GM12872 (cell line): ENCODE results near the gene FRMD7.

ENCODE experiments used
- CTCF ChIP-seq: IDR thresholded peaks from 3 replicates; pipeline ENCODE4 v1.5.1; 2011; ENCODE audit warnings: low read depth, mild to moderate bottlenecking, low read length, moderate library complexity; ENCODE audit not compliant: insufficient read depth

The FRMD7 gene

GRCh38 chrX:132068405-132068804, 59.4 kb downstream of the FRMD7 start:
- no peak for TF ChIP-seq CTCF

- TF ChIP-seq CTCF = no peak
Measured at GRCh38 chrX:132063862-132064261, 64.0 kb downstream of the FRMD7 start.

GRCh38 chrX:132063334-132063733, 64.5 kb downstream of the FRMD7 start:
- TF ChIP-seq CTCF = no peak

GRCh38 chrX:132059973-132060540, 67.8 kb downstream of the FRMD7 start:
- TF ChIP-seq CTCF = no peak

- TF ChIP-seq CTCF = no peak
Measured at GRCh38 chrX:132058975-132059374, 68.8 kb downstream of the FRMD7 start.

- no peak for TF ChIP-seq CTCF
Measured at GRCh38 chrX:132058050-132058449, 69.8 kb downstream of the FRMD7 start.

GRCh38 chrX:132046533-132046932, 81.3 kb downstream of the FRMD7 start:
- TF ChIP-seq CTCF = no peak

GRCh38 chrX:132045456-132045855, 82.4 kb downstream of the FRMD7 start:
- no peak for TF ChIP-seq CTCF
